K562 (cell line): Measurements from ENCODE around the gene MAP2K4. TPM values are rescaled to one million over a fixed set of nuclear protein-coding genes. Genes with fewer than 3 reads are reported as not detected.

Source experiments
- ATAC-seq: fragments of 200-7000 bp; cut with Tn5 transposase; 3 replicates; pipeline ENCODE4 v1.9.1; 2020; ENCODE audit warnings: moderate library complexity
- BruUV-seq: library from RNA; stranded (reverse); fragments of 400-500 nt; replicated peaks from 2 replicates; lab custom pipeline; 2021; lab: Mats Ljungman, UMichigan
- CTCF ChIA-PET: fragments of 300-600 bp; formaldehyde crosslinking; extraction: SDS; loops from one replicate; lab custom pipeline; 2021; ENCODE audit warnings: low intra/inter-chr PET ratio; lab: Yijun Ruan, JAX
- POLR2A ChIA-PET: fragments of 300-600, 350-650 bp; sonication (Branson Sonifier 250); formaldehyde crosslinking; extraction: SDS; loops from one replicate; lab custom pipeline; 2021; ENCODE audit warnings: antibody characterized with exemption, inconsistent platforms; lab: Yijun Ruan, JAX
- DNase-seq, 4 experiments: peaks; one replicate each; pipeline versions ENCODE4 v3.0.0 to v3.0.0-alpha.2; 2011 to 2018; ENCODE audit warnings: low spot score in 3 of 4, mixed read lengths in 3 of 4; ENCODE audit errors: extremely low read depth in 1 of 4
- FAIRE-seq: peaks from 2 replicates; lab custom pipeline; 2011; peaks lifted over from hg19 to GRCh38; lab: Jason Lieb, UNC
- H2AFZ ChIP-seq: 2 replicates; pipeline ENCODE4 v1.6.0; 2011; ENCODE audit warnings: low read depth, low read length, control low read depth, inconsistent platforms
- H3K27ac ChIP-seq: fragments of 200-600 bp; 3 replicates; pipeline ENCODE4 v1.8.0; 2011; ENCODE audit warnings: low read depth, mild to moderate bottlenecking, control low read depth, inconsistent platforms, low read length, moderate library complexity, mixed read lengths; ENCODE audit errors: extremely low read depth
- H3K27me3 ChIP-seq, 2 experiments: fragments of 300-600 bp in 1 of 2; 2 replicates in 1 of 2; 3 replicates in 1 of 2; pipeline versions ENCODE4 v1.6.0 to v1.8.0; 2011; ENCODE audit warnings: inconsistent platforms in 2 of 2, low read length in 2 of 2, mild to moderate bottlenecking in 1 of 2, mixed read lengths in 1 of 2, moderate library complexity in 1 of 2; ENCODE audit not compliant: control insufficient read depth in 2 of 2, insufficient read depth in 2 of 2
- H3K36me3 ChIP-seq: fragments of 300-600 bp; 3 replicates; pipeline ENCODE4 v1.8.0; 2011; ENCODE audit warnings: mild to moderate bottlenecking, low read length, inconsistent platforms; ENCODE audit not compliant: control insufficient read depth, insufficient read depth
- H3K4me1 ChIP-seq, 2 experiments: fragments of 200-600 bp in 1 of 2; replicated peaks in 1 of 2; 2 replicates in 1 of 2; 3 replicates in 1 of 2; pipeline versions ENCODE4 v1.5.1 to v1.8.0; 2011; ENCODE audit warnings: inconsistent platforms in 2 of 2, low read length in 2 of 2, mild to moderate bottlenecking in 1 of 2, mixed read lengths in 1 of 2, moderate library complexity in 1 of 2; ENCODE audit not compliant: control insufficient read depth in 2 of 2, insufficient read depth in 2 of 2
- H3K4me2 ChIP-seq: 2 replicates; pipeline ENCODE4 v1.6.1; 2011; ENCODE audit warnings: low read length, control low read depth, inconsistent platforms, mixed read lengths; ENCODE audit not compliant: insufficient read depth
- H3K4me3 ChIP-seq: fragments of 200-600 bp; sonication (generic), shearing (Covaris generic); 2 replicates; pipeline ENCODE4 v1.5.1; 2016; ENCODE audit warnings: control low read depth, inconsistent platforms
- H3K79me2 ChIP-seq: fragments of 200-600 bp; 3 replicates; pipeline ENCODE4 v1.8.0; 2011; ENCODE audit warnings: low read length, inconsistent platforms; ENCODE audit not compliant: control insufficient read depth, insufficient read depth
- H3K9ac ChIP-seq, 2 experiments: 2 replicates each; pipeline versions ENCODE4 v1.6.0 to v1.6.1; 2011; ENCODE audit warnings: low read depth in 2 of 2, low read length in 2 of 2, control low read depth in 1 of 2, inconsistent platforms in 1 of 2, mild to moderate bottlenecking in 1 of 2, mixed read lengths in 1 of 2; ENCODE audit not compliant: insufficient read depth in 1 of 2
- H3K9me1 ChIP-seq: one replicate; pipeline ENCODE4 v1.6.0; 2011; ENCODE audit warnings: inconsistent platforms, mild to moderate bottlenecking, low read length, moderate library complexity; ENCODE audit not compliant: control insufficient read depth, insufficient read depth
- H3K9me3 ChIP-seq: replicated peaks from 2 replicates; pipeline ENCODE4 v1.5.1; 2011; ENCODE audit warnings: low read depth, low read length, inconsistent platforms; ENCODE audit not compliant: control insufficient read depth, insufficient read depth
- H4K20me1 ChIP-seq: replicated peaks from 2 replicates; pipeline ENCODE4 v1.6.1; 2011; ENCODE audit warnings: low read length, inconsistent platforms, mixed read lengths; ENCODE audit not compliant: control insufficient read depth, insufficient read depth
- GTF2F1 ChIP-seq: IDR thresholded peaks from 2 replicates; pipeline ENCODE4 v1.6.1; 2011; ENCODE audit warnings: low read depth, low read length, improper control_type of control experiment
- KLF1 ChIP-seq: fragments of 450-650 bp; IDR thresholded peaks from 2 replicates; pipeline ENCODE4 v1.6.1; 2016; ENCODE audit warnings: missing genetic modification characterization, missing compliant biosample characterization
- RBM15 ChIP-seq: fragments of 200-400 bp; formaldehyde crosslinking; IDR thresholded peaks from 2 replicates; pipeline ENCODE4 v1.6.1; 2018; ENCODE audit warnings: mild to moderate bottlenecking, low read length, moderate library complexity; ENCODE audit not compliant: insufficient read depth
- SRSF3 ChIP-seq: fragments of 200-400 bp; formaldehyde crosslinking; IDR thresholded peaks from 2 replicates; pipeline ENCODE4 v1.6.1; 2016; ENCODE audit warnings: mild to moderate bottlenecking, low read length, moderate library complexity; ENCODE audit not compliant: insufficient read depth
- ZBTB26 ChIP-seq: fragments of 450-650 bp; formaldehyde crosslinking; IDR thresholded peaks from 2 replicates; pipeline ENCODE4 v1.4.0; 2022; ENCODE audit warnings: missing genetic modification characterization
- ZNF184 ChIP-seq: sonication (generic); formaldehyde crosslinking; IDR thresholded peaks from 2 replicates; pipeline ENCODE4 v1.5.0; 2020; ENCODE audit warnings: missing genetic modification reagents
- ZNF197 ChIP-seq: fragments of 200-800 bp; sonication (Bioruptor generic); IDR thresholded peaks from 2 replicates; pipeline ENCODE4 v1.6.1; 2016; ENCODE audit warnings: low read depth, missing genetic modification characterization, missing compliant biosample characterization
- WGBS: fragments of 100-300 bp; shearing (Covaris generic); methylation state at CpG from one replicate; pipeline ENCODE4 v1.1.6; 2016; ENCODE audit warnings: low coverage, mixed read lengths; ENCODE audit not compliant: insufficient coverage; ENCODE audit errors: missing lambda C conversion rate; 5-methylcytosine and 5-hydroxymethylcytosine counted together
- in situ Hi-C: fragments of 300-500 bp; cut with MboI; formaldehyde crosslinking; loops from 4 replicates; pipeline ENCODE4 v1.15.0; 2018; ENCODE audit warnings: inconsistent platforms, mixed read lengths
- intact Hi-C: fragments of 100-400 bp; cut with micrococcal nuclease; formaldehyde crosslinking; loops from 2 replicates; pipeline ENCODE4 v1.14.2; 2022
- polyA plus RNA-seq, 8 experiments: library from polyadenylated mRNA; depleted of rRNA in 4 of 8; stranded (reverse) in 5 of 8; unstranded in 3 of 8; fragments of >200 nt; fragmentation: Nextera tagmentation in 2 of 8; fragmentation: Illumina TruSeq in 1 of 8; extraction: Ambion mirVana in 2 of 8; extraction: Trizol in 1 of 8; gene quantifications; 2 replicates each; pipeline versions ENCODE4 v1.2.1 to v1.2.3, GENCODE V29; 2011 to 2014; ENCODE audit warnings: inconsistent platforms in 1 of 8, missing spikeins in 1 of 8
- total RNA-seq, 7 experiments: library from RNA; depleted of rRNA in 6 of 7; stranded (reverse); fragments of >200 nt in 6 of 7; fragmentation: Illumina TruSeq in 2 of 7; extraction: Trizol in 2 of 7; gene quantifications; 2 replicates each; pipeline versions ENCODE4 v1.2.1 to v1.2.3, GENCODE V29; 2011 to 2021; ENCODE audit warnings: low replicate concordance in 1 of 7

The MAP2K4 gene
- total and polyA plus RNA-seq, 9 of the 15 experiments (the other 6 are each of a cell fraction or from before 2014, with no cell fraction given) = 3.0 to 15.9 (median 10.8) TPM

- TF ChIP-seq ZBTB26 (CRISPR knock-in tag) (no peak), GTF2F1 (no peak), ZNF184 (CRISPR knock-in tag) (no peak), RBM15 (no peak), ZNF197 (CRISPR knock-in tag) (no peak)
Measured at GRCh38 chr17:12122075-12122474, 101.4 kb downstream of the MAP2K4 start (continued).

GRCh38 chr17:12127177-12127576 lies 106.5 kb downstream of the MAP2K4 start:
- ATAC-seq (no peak), FAIRE-seq (no peak), DNase-seq (no peak)
- Histone ChIP-seq H3K79me2 (no peaks in the 10 kb centered on the region), H3K27ac (no peak overlapping the region), H3K4me1 (no peaks in the 10 kb centered on the region), H2AFZ (no peak overlapping the region), H3K4me3 (no peak overlapping the region), H3K9ac (no peak overlapping the region), H3K36me3 (peaks cover 23% of the 10 kb centered on the region; the same call in 2 of the 3 replicates), H3K9me3 (no peaks in the 10 kb centered on the region), H3K9me1 (no peaks in the 10 kb centered on the region), H4K20me1 (no peaks in the 10 kb centered on the region), H3K4me2 (no peak overlapping the region), H3K27me3 (no peaks in the 10 kb centered on the region)
- intact Hi-C loops (no loop called here), in situ Hi-C loops (no loop called here)
- ChIA-PET POLR2A (no interaction called here), CTCF (no interaction called here)
- TF ChIP-seq SRSF3 (no peak), KLF1 (tag) (no peak)
- 56% methylated on average over 2 of the region's 2 CpGs for WGBS
- no TSS peak for BruUV-seq
